WTC11 (cell line): ENCODE results near the gene GRM5. TPM values are rescaled to one million over a fixed set of nuclear protein-coding genes. Genes with fewer than 3 reads are reported as not detected.

Source experiments
- ATAC-seq: fragments of 200-7000 bp; cut with Tn5 transposase; 2 replicates; pipeline ENCODE4 v1.10.0; 2021; ENCODE audit warnings: mild to moderate bottlenecking, moderate library complexity
- CTCF ChIA-PET: fragments of 300-600 bp; sonication (Branson Sonifier 250); formaldehyde crosslinking; loops from one replicate; lab custom pipeline; 2021; ENCODE audit warnings: antibody characterized with exemption; lab: Charles Lee
- POLR2A ChIA-PET: fragments of 350-600 bp; sonication (Branson Sonifier 250); formaldehyde crosslinking; loops from one replicate; lab custom pipeline; 2021; ENCODE audit warnings: antibody characterized with exemption; lab: Charles Lee
- DNase-seq: peaks from one replicate; pipeline ENCODE4 v3.0.0; 2021; ENCODE audit warnings: low spot score
- H3K27ac Mint-ChIP-seq: 2 replicates; pipeline ENCODE4 v1.8.0; 2021; ENCODE audit warnings: mixed read lengths
- H3K27me3 Mint-ChIP-seq: 2 replicates; pipeline ENCODE4 v1.8.0; 2021; ENCODE audit warnings: low read depth, mild to moderate bottlenecking, moderate library complexity, mixed read lengths
- H3K36me3 Mint-ChIP-seq: 2 replicates; pipeline ENCODE4 v1.8.0; 2021; ENCODE audit warnings: mixed read lengths
- H3K4me1 Mint-ChIP-seq: 2 replicates; pipeline ENCODE4 v1.8.0; 2022; ENCODE audit warnings: mixed read lengths
- H3K4me3 Mint-ChIP-seq: 2 replicates; pipeline ENCODE4 v1.8.0; 2021; ENCODE audit warnings: mild to moderate bottlenecking, moderate library complexity, mixed read lengths
- H3K9me3 Mint-ChIP-seq: 2 replicates; pipeline ENCODE4 v1.8.0; 2021; ENCODE audit warnings: mixed read lengths
- AFF4 ChIP-seq: sonication (generic); formaldehyde crosslinking; IDR thresholded peaks from 2 replicates; pipeline ENCODE4 v1.8.1; 2023; ENCODE audit warnings: mild to moderate bottlenecking, missing genetic modification reagents, borderline replicate concordance
- ATF2 ChIP-seq: sonication (generic); formaldehyde crosslinking; IDR thresholded peaks from 2 replicates; pipeline ENCODE4 v1.8.1; 2022; ENCODE audit warnings: low read depth, missing genetic modification reagents, borderline replicate concordance
- CTCF ChIP-seq: fragments of 200-600 bp; IDR thresholded peaks from 2 replicates; pipeline ENCODE4 v1.8.0; 2022; ENCODE audit warnings: antibody characterized with exemption
- ELF4 ChIP-seq: sonication (generic); formaldehyde crosslinking; IDR thresholded peaks from 2 replicates; pipeline ENCODE4 v1.8.1; 2022; ENCODE audit warnings: low read depth, mild to moderate bottlenecking, moderate library complexity, missing genetic modification reagents
- ETV6 ChIP-seq: sonication (generic); formaldehyde crosslinking; IDR thresholded peaks from 2 replicates; pipeline ENCODE4 v1.8.1; 2022; ENCODE audit warnings: mild to moderate bottlenecking, missing genetic modification reagents
- FOXP4 ChIP-seq: sonication (generic); formaldehyde crosslinking; IDR thresholded peaks from 2 replicates; pipeline ENCODE4 v1.8.0; 2022; ENCODE audit warnings: mild to moderate bottlenecking, missing genetic modification reagents
- NFATC4 ChIP-seq: fragments of 250-450 bp; sonication (Bioruptor Pico); IDR thresholded peaks from 2 replicates; pipeline ENCODE4 v1.9.0; 2021; ENCODE audit warnings: mild to moderate bottlenecking
- NR2C2 ChIP-seq: sonication (generic); formaldehyde crosslinking; IDR thresholded peaks from 2 replicates; pipeline ENCODE4 v1.8.0; 2022; ENCODE audit warnings: mild to moderate bottlenecking, missing genetic modification reagents
- STAT6 ChIP-seq: sonication (generic); formaldehyde crosslinking; conservative IDR thresholded peaks from 2 replicates; pipeline ENCODE4 v1.8.1; 2023; ENCODE audit warnings: mild to moderate bottlenecking, low read depth, missing genetic modification reagents, moderate library complexity
- USF2 ChIP-seq: sonication (generic); formaldehyde crosslinking; IDR thresholded peaks from 2 replicates; pipeline ENCODE4 v1.8.1; 2023; ENCODE audit warnings: mild to moderate bottlenecking, missing genetic modification reagents, moderate library complexity
- ZMAT4 ChIP-seq: fragments of 250-450 bp; sonication (Bioruptor Pico); IDR thresholded peaks from 2 replicates; pipeline ENCODE4 v1.9.0; 2021; ENCODE audit warnings: mild to moderate bottlenecking
- ZNF121 ChIP-seq: sonication (generic); formaldehyde crosslinking; IDR thresholded peaks from 2 replicates; pipeline ENCODE4 v1.8.0; 2023; ENCODE audit warnings: missing genetic modification reagents
- ZNF219 ChIP-seq: sonication (generic); formaldehyde crosslinking; IDR thresholded peaks from 2 replicates; pipeline ENCODE4 v1.8.0; 2023; ENCODE audit warnings: missing genetic modification reagents, mild to moderate bottlenecking, borderline replicate concordance
- ZNF281 ChIP-seq: sonication (generic); formaldehyde crosslinking; IDR thresholded peaks from 2 replicates; pipeline ENCODE4 v1.8.0; 2023; ENCODE audit warnings: mild to moderate bottlenecking, missing genetic modification reagents
- ZNF396 ChIP-seq: fragments of 250-450 bp; sonication (Bioruptor Pico); IDR thresholded peaks from 2 replicates; pipeline ENCODE4 v1.8.0; 2021; ENCODE audit warnings: mild to moderate bottlenecking, moderate library complexity, borderline replicate concordance
- ZNF423 ChIP-seq: fragments of 250-450 bp; sonication (Bioruptor Pico); IDR thresholded peaks from 2 replicates; pipeline ENCODE4 v2.1.2; 2022; ENCODE audit warnings: mild to moderate bottlenecking, moderate library complexity
- total RNA-seq: library from RNA; stranded (reverse); gene quantifications from 3 replicates; pipeline ENCODE4 v1.2.3, GENCODE V29; 2021

The GRM5 gene
- total RNA-seq, 1 experiment from 2014 or later: 0.13 TPM

DNA sequence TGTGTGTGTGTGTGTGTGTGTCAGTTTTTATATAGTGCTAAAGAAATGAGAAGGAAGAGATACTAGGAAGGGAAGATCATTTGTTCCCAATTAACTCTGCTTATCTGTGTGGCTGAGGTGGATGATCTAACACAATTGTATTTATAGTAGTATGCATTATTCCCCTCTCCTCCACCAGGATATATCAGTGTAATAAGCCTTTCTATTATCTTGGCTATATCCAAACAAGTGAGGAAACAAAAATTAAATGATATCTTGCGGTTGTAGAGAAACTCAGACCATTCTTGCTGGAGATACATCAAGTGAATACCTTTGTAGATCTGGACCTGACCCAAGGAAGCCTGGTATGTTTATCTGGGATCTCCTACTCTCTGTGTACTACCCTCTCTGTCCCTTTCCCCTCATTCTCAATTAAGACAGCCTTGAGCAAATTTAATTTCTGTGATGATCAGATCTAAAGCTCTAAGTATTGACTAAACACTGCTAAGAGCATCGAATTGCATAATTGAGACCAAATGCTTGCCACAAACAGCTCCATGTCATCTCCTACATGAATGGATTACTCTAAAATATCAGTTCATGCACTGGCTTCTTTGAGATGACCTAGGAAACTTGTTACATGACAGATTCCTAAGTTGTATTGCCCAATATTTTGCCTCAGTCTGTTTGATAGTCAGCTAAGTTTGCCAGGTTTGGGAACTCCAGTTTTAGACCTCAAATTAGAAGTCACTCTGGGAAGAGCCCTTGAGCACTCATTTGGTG, 543.0 kb downstream of the GRM5 start:
- Mint-ChIP-seq H3K9me3 (peaks cover 3% of the 10 kb centered on the region; the same call in 1 of the 2 replicates), H3K27ac (no peak overlapping the region), H3K4me3 (no peak overlapping the region), H3K36me3 (no peaks in the 10 kb centered on the region; the same call in 1 of the 2 replicates), H3K27me3 (no peaks in the 10 kb centered on the region), H3K4me1 (peaks cover 20% of the 10 kb centered on the region)
- CTCF ChIA-PET: no interaction called here
- TF ChIP-seq AFF4 (CRISPR knock-in tag) (no peak), ZNF121 (CRISPR knock-in tag) (no peak), FOXP4 (CRISPR knock-in tag) (no peak), ZNF423 (CRISPR knock-in tag) (no peak), ETV6 (CRISPR knock-in tag) (no peak), ZNF219 (no peak), USF2 (no peak), ZNF281 (no peak), STAT6 (CRISPR knock-in tag) (no peak), ATF2 (no peak), NR2C2 (CRISPR knock-in tag) (no peak), ZMAT4 (no peak), ELF4 (CRISPR knock-in tag) (no peak), NFATC4 (CRISPR knock-in tag) (no peak), CTCF (no peak), ZNF396 (CRISPR knock-in tag) (no peak)
- no peak for ATAC-seq
- no peak for DNase-seq
- POLR2A ChIA-PET: interaction anchor here (1.0 kb wide), 1 partner anchor 8 kb away, joined by 3 read pairs; no protein-coding TSS in a partner anchor
